ENCODE measurements around the gene SH3YL1.

Gene SH3YL1

DNA sequence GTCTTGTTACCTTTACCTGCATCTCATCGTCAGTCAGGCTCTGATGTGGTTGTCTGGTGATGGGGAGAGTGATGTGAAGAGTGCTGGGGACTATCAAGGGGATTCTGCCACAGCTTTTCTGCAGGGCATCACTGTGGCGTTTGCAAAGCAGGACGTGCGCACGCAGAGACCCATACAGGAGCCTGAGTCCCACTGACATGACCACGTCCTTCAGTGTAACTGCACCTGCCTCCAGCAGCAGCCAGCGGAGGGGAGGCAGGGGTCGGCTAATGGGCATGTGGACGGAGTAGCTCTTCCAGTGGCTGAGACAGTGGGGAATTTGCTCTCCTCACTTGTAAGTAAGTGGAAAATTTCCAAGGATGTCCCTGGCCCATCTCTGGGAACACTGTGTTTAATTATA is 17.5 kb upstream of the SH3YL1 start:
- no peak for DNase-seq

DNA sequence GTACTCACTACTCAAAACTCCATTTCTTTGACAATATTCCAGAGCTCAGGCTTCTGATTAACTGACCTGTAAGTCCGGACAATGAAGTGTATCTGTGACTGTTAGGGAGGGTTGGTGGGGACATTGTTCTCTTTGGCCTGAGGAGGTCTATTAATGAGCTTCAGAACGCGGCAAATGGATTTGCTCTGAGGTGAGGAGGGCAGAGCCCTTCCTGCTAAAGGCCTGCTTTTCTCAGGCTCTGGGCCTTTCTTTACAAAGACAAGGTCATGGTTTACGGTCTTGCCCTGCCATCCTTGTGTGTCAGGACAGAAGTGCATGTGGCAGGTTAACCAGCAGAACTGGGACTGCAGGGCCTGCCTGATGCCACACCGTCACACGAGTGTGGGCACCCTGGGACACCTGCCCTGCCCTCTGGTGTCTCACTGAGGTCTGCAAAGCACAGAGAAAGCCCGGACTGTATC is 16.8 kb upstream of the SH3YL1 start:
- DNase-seq, result no peak

DNA sequence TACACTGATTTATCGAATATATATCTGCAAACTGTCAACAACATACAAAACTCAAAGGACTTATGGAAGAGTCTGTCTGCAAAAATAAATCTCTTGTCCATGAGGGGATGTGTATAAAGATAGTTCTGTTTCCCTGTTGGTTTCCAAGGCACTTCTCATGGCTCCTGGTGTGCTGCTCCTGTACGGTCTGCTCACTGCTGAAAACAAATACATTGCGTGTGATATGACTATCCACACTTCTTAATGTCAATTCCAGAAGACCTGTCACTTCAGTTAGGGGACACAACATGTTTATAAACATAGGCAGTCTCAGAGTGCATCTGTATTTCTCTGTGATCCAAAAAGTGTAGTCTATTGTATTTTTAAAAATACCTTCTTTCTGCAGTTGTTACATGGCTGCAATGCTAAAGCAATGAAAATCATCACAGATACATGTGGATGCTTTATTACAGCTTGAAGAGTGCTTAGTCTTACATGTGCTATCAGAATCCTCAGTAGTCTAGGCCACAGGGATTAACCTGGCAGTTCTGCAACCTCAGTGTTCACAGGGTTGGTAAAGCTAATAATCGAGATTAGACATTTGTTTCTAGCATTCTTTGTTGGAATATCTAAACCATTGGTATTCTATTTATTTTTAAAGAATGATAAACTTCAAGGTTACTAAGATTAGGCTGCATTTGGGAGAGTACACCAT is 16.3 kb upstream of the SH3YL1 start:
- DNase-seq, result no peak

DNA sequence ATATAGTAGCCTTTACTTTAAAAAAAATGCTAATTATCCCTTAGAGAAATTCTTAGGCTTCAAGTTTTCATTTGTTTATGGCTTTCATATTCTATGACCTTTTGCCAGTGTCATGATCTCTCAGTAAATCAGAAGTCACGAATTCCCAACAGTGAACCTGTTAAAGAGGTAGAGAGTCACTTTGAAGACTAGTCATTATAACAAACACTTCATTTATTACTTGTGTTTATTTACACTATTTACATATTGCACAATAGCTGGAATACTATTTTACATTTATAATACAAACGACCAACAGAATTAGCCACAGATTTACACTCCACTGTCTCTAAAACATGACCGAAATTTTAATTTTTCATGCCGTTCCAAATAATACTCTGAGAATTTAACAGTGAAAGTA is 15.5 kb upstream of the SH3YL1 start:
- no peak for DNase-seq

DNA sequence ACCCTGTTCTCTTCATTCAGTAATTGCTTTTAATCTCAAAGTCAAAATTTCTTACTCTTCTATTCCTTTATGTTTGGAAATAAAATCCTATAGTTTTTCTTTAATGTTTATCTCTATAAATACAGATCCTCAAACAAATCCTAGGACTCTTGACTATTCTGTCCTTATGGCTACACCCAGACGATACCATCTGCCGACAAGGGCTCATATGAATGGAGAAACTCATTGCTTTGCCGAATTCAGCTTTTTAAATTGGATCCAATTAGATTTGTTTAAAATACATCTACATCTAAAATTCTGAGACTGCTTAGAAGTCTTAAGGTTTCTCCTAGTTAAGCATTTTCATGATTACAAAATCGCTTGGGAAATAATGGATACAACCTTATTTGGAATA is 15.1 kb upstream of the SH3YL1 start:
- DNase-seq, result no peak

DNA sequence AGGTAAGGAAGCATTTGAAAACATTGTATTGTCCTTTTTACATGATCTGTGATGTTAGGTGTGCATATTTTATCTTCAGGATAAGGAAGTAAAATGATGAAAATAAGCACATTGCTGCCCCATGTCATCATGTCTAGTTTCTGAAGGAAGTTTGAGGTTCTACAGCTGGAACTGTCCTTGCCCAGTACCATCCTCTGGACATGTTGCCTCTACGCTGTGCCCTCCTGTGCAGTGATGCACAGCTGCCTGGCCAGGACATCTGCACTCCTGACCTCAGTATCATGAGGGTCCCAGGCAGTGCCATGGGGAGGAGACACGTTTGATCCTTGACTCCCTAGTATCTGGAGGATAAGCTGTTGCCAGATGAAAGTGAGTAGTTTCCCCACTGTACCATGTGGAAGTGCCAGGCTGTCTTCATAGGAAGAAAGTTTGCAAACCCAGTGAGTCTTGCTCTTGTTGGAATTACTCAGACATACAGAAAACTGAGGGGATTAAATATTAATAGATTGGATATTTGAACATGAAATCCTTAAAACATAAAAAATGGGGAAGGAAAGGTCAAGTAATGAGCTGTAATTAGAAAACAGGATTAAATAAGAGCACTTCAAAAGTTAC is 14.6 kb upstream of the SH3YL1 start:
- DNase-seq, result no peak

DNA sequence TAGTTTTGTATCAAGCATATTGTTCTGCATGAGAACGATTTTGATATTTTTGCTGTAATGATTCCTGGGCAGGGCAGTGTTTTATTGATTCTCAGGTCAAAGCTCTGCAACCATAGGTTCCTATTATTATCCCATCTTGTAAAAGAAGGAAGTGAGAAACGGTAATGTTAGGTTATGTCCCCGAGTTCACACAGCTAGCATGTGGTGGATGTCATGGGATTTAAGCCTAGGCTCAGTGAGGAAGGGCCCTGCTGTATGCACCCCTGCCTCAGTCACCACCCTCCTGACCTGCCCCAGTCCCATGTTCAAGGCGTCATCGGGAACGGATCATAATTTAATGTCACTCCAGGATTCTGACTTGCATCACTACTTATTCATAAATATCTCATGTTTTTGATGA is 11.6 kb upstream of the SH3YL1 start:
- no peak for DNase-seq

DNA sequence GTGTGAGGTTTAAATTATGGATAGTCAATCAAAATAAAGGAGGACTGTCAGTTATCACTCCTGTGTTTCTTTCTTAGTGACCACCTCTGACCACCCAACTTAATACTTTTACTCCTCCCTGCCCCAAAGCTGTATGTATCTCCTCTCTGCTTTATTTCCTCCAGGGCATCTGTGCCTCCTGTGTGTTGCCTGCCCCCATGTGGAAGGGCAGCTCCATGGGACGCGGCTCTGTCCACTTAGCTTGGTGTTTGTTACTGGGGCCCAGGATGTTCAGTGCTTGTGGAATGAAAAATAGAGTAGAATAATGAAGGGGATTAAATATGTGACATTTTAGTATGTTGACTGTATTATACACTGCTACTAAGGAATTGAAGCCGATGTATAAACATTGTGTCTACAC is 10.7 kb upstream of the SH3YL1 start:
- no peak for DNase-seq

DNA sequence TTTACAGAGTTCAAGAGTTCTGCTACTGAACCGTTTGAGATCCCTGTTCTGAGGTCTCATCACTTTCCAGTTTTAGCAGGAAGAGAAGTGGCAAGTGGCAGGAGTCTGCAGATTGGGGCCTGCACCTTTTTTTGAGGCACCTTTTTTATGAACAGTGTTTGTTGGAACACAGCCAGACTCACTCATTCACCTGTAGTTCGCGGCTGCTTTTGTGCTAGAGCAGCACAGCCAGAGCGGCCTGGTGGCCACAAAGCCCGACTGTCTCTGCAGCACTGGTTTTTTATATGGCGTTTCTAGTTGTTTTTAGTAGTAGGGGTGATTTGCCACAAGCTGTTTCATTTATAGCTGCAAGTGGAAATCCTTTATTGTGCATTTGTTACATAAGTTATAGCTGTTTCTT is 9.5 kb upstream of the SH3YL1 start:
- no peak for DNase-seq

DNA sequence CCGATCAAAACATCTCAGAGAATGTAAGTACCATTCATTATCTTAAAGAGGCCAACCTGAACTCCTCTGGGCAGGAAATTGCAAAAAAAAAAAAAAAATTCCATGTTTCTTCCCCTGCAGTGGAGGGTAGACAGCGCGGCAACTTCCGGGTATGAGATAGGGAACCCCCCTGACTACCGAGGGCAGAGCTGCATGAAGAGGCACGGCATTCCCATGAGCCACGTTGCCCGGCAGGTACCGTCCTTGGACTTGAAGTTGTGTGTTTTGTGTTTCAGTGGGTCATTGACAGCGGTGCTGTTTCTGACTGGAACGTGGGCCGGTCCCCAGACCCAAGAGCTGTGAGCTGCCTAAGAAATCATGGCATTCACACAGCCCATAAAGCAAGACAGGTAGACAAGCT is 8.1 kb upstream of the SH3YL1 start:
- no peak for DNase-seq

DNA sequence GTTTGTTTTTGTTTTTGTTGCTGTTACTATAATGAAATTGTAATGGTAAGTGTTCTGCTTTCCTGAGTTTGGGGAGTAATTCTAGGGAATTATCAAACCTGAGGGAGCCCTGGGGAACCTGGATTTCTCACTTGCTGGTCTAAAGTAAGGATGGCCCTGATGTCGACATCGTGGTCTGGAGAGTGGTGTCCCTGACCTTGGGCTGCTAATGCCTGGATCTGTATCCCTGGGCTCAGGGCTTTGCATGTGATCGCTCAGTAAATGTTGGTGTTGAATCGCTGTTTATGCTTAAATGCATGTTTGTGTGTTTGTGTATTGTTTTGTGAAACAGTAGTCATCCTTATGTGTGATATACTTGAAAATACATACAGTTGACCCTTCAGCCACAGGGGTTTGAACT is 7.0 kb upstream of the SH3YL1 start:
- DNase-seq, result no peak

DNA sequence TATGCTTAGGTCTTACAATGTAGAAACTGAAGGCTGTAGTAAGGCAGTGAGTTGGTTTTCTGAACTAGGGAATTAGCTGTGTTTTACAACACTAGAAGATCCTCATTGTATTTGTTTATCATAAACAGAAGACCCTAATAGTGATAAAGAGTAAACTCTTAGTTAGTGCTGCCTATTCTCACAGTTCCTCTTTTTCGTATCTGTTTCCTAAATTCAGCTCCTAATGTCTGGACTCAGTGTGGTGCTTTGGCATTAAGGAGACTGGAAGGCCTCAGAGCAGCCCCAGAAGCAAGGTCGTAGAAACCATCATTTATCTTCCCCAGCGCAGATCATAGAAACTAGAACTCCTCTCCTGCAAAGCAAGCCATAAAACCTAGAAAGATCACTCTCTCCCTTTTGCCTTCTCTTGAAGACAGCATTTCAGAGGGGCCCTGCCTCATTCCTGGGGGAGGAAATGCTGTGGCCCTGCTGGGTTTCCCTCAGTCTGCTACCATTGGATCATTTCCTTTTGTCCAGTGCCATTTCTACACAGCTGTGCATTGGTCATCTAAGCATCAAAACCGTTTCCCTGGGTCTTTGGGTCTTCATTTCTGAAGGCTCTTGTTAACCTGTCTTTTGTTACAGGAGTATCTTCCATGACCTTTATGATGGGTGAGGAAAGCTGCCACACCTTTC is 5.7 kb upstream of the SH3YL1 start:
- no peak for DNase-seq

DNA sequence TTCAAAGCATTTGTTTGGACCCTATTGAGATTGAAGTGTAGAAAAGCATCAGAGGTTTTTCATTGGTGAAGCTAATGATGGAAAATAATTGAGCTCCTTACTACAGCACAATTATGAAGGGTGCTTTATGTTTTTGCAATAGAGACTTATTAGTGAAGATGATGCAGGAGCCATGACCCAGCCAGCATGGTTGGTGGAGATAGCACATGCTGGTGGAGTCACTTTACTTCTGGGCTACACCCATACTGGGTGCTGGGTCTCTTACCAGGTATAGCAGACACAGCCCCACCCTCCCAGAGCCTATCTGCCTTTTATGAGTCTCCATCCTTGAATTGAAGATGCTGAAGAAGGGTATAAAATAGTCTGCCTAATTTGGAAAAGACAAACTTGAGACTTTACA is 4.5 kb upstream of the SH3YL1 start:
- no peak for DNase-seq

DNA sequence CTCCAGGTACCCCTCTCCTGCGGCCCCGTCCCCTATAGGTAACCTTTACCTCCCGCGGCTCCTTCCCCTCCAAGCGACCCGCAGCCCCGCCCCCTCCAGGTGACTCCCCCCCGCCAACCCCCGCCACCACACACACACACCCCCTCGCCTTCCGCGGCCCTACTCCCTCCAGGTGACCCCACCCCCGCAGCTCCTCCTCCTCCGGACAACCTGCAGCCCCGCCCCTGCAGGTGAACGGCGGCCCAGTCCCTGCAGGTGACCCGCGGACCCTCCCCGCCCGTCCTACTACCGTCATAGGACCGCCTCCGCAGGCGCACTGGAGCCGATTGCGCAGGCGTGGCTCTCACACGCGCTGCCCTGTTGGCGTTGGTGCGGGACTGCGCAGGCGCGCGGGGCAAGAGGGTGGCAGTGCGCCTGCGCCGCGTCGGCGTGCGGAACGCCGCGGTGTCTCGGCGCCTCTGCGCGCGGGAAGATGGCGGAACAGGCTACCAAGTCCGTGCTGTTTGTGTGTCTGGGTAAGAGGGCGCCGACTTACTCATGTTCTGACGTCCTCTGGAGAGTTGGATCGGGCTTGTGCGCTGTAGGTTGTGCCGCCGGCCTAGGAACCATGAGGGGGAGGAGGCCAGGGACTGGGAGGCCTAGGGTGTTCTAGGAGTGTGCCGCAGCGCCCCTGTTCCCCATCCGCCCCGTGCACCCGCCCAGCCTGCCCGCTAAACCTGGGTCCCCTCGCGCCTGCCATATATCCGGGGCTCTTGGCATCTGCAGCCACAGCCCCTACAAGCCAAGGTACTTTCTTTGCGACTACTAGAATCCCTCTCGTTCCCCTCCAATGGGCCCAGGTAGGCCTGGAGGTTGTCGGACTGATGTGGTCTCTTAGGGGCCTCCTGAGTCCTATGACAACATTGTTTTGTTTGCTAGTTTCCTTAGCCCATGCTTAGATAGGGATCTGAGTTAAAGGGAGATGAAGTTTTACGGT is 949 bp upstream of the SH3YL1 start, which contains the start of gene ACP1:
ACP1 (plus strand) TSS at position 455 of the 976 bp plus-strand sequence; CDS start at position 473, 18 bp downstream.
- DNase-seq, result peak; percentile 93

DNA sequence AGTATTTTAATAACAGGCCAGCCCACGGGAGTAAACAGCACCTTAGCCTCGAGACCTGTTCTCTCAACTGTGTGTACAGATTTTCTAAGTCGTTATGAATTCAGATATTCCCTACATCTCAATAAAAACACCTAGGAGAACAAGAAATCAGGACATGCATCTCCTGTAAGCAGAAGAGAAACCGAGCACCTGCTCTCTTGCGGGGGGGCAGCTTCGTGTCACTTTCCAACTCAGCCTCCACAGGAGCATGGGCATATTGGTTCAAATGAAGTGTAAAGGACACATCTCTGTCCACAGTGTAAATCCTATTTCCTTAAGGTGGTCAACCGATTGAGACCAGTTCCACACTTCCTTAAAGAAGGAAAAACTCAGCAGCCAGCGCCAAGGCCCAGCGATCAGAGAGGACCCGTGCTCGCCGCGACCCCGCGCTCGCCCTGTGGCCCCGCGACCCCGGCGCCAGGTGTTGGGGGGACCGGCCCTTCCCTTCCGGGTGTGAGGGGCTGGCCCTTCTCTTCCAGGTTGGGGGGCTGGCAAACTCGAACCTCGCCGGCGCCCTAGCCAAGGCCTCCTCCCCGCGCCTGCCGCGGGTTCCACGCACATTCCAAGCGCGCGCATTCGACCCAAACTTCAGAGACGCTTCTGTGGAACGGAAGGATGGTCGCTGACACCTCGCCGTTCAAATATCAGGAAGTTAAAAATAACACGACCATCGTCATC is 652 bp downstream of the SH3YL1 start:
- no peak for DNase-seq

DNA sequence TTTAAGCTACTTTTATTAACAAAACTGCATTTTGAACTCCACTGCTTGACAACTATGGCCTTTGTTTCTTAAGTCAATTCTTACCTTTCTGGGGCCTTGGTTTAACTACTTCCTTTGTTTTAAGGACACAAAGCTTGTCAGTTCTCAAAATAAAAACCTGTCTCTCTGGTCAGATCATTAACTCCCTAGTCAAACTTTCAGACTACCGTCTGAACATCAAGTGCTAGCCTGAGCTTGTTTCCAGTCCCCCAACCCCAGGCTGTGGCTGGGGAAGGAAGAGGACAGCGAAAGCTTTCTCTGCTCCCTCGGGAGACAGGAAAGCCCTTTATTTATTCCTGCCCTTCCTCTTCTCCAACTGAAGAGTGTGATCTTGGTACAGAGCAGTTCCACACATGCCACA is 1.7 kb downstream of the SH3YL1 start:
- DNase-seq, result no peak

DNA sequence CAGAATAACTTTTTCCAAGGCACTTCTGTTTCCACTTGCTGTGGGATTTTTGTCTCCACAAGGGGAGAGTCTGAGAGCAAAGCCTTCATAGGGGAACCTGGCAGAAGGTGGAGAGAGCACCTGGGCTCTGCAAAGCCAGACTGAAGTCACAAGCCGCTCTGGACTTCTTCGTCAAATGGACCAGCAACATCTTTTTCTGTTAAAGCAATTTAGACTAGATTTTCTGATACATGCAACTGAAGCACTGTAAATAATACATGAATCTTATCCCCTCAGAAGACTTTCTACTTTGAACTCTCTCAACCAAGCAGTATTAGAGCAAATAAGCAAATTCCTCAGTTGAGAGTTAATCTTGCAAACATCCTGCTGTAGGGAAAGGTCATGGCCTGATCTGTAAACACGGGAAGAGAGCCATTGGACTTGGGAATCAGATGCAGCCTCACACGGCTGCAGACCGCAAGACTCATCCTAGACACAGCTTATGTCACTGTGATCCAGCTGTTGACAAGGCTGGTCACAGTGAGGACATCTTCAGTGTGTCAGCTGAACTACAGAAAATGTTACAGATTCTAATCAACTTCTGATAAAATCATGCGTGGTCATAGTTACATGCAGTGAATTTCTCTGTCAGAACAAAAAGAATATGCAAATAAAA is 3.2 kb downstream of the SH3YL1 start:
- no peak for DNase-seq

DNA sequence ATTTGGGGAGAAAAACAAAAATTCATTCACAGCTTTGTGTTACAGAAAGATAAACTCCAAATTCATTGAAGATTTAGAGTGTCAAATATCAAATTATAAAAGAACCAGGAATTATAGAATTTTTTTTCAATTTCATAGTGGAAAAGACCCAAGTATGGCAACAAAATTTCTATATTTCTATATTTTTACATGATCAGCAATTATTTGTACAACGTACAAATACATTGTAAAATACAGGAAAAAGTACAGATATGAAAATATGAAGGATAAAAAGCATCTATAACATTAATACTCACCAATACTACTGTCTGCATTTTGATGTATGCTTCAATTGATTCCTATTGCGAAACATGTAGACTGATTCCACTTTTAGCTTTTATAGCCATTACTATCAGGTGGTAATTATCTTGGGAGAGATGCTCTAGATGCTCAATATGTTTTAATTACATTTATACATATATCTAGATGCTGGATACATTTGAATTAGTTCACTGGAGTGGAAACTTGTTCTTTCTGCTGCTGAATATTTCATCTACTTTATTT is 4.0 kb downstream of the SH3YL1 start:
- DNase-seq, result no peak

DNA sequence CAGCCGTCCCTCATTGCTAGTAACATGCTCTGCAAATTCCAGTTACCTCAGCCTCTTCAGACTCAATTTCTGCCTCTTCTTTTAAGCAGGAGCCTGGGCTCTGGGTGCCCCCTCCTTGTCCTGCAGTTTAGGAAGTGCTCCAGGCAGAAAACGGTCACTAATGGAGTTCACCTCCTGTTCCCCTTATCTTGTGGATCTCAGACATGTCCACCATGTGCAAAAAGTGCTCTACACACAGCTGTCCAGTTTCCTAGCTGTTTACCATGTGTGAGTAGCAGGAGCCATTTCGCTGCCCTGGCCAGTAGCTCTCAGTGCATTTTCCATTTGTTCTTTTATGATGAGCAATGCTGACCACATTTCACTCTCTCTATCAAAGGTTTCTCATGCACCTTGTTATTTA is 4.9 kb downstream of the SH3YL1 start:
- DNase-seq, result no peak

DNA sequence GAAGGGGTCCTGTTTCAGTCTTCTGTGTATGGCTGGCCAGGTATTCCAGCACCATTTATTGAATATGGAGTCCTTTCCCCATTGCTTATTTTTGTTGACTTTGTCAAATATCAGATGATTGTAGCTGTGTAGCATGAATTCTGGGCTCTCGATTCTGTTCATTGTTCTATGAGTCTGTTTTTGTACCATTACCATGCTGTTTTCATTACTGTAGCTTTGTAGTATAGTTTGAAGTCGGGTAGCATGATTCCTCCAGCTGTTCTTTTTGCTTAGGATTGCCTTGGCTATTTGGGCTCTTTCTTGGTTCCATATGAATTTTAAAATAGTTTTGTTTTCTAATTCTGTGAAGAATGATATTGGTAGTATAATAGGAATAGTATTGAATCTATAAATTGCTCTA is 6.0 kb downstream of the SH3YL1 start:
- DNase-seq, result no peak

DNA sequence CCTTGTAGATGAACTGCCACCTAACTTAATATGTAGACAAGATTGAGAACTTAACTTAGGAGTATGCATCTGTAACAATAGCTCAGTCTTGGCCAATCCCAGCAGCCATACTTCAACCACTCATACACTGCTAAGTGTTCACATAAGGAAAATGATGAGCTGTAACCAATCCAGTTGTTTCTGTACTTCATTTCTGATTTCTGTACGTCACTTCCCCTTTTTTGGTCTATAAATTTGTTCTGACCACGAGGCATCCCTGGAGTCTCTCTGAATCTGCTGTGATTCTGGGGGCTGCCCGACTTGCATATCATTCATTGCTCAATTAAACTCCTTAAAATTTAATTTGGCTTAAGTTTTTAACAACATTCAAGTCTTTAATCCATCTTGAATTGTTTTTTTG is 6.4 kb downstream of the SH3YL1 start:
- DNase-seq, result no peak

DNA sequence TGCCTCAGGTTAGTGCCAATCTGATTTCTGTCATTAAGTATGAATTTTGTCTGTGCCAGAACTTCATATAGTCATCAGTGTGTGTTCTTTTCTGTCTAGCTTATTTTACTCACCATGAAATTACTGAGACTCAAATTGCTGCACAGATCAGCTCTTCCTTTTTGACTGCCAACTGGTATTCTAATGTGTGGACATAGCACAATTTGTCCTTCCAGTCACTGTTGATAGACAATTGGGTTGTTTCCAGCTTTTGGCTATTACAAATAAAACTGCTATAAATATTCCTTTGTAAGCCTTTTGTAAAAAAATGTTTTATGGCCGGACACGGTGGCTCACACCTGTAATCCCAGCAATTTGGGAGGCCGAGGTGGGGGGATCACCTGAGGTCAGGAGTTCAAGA is 7.7 kb downstream of the SH3YL1 start:
- DNase-seq, result no peak
